ENCODE results near the gene DCLK2.

DNA sequence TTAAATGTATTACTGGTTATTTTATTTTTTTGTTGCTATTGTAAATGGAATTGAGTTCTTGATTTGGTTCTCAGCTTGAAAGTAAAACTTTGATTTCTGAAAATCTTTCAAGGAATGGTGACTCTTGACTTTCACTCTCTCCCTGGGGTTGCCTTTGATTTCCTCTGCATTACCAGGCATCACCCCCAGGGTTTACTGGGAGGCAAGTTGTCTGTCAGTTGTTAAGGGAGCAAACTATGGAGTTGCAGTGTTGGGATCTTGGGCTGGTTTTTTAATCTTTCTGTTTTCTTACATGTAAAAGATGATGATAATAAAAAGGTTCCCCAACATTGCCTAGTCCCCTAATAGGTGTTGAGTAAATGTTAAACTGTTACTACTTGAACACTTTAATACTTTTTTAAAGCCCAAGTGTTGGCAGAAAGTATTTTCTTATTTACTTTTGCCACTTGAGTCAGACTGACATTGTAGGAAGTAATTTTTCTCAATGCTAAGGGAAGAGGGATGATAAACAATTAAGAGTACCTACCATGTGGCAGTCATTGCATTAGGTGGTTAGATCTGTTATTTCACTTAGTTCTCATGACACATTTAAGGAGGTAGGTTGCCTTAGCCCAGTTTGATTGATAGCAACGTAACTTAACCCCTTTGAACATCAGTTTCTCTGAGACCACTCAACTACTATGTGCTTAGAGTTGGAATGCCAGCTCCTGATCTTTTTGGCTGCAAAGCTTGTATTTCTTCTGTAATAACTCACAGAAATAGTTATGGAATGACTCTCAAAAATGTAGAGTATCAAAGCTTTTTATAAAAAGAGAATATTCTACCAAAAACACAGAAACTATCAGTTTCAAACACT is 67.1 kb downstream of the DCLK2 start:
- TF ChIP-seq GATA2 (IDR thresholded peaks at IDR 0.05; ENCODE audit: low read depth, low read length) (no peak), GATA3 (IDR thresholded peaks at IDR 0.05; ENCODE audit: low read depth, low read length) (no peak)
